Activated naive CD4-positive, alpha-beta T cell treated with anti-CD3 and anti-CD28 coated beads, Interleukin-2, amount 10 ng/mL, durations not matched to agents 7 days and 5 days (primary cell): ENCODE data around the gene SLC38A8.
A peak's percentile ranks its signal among the peaks of the same experiment; 100 is the strongest.

Experiments used
- CTCF ChIA-PET: fragments of 350-600 bp; sonication (Branson Sonifier 250); formaldehyde crosslinking; loops from one replicate; lab custom pipeline; 2021; ENCODE audit warnings: antibody characterized with exemption; lab: Charles Lee
- DNase-seq: peaks from one replicate; pipeline ENCODE4 v3.0.0-alpha.2; 2020
- H3K27ac Mint-ChIP-seq: one replicate; pipeline ENCODE4 v1.8.0; 2021; ENCODE audit warnings: mild to moderate bottlenecking, moderate library complexity, mixed read lengths
- H3K27me3 Mint-ChIP-seq: one replicate; pipeline ENCODE4 v1.8.0; 2021; ENCODE audit warnings: mild to moderate bottlenecking, mixed read lengths
- H3K36me3 Mint-ChIP-seq: one replicate; pipeline ENCODE4 v1.8.0; 2021; ENCODE audit warnings: mixed read lengths
- H3K4me1 Mint-ChIP-seq: one replicate; pipeline ENCODE4 v1.8.0; 2021; ENCODE audit warnings: mixed read lengths
- H3K4me3 Mint-ChIP-seq: one replicate; pipeline ENCODE4 v1.8.0; 2021; ENCODE audit warnings: mild to moderate bottlenecking, moderate library complexity, mixed read lengths
- H3K9me3 Mint-ChIP-seq: one replicate; pipeline ENCODE4 v1.8.0; 2021; ENCODE audit warnings: mixed read lengths

Gene SLC38A8

GRCh38 chr16:84062734-84063640, 20.4 kb upstream of the SLC38A8 start:
- no peak overlapping the region for H3K4me3 Mint-ChIP-seq
- no peaks in the 10 kb centered on the region for H3K9me3 Mint-ChIP-seq
- peaks cover 2% of the 10 kb centered on the region for H3K4me1 Mint-ChIP-seq
- peak; percentile 71 for DNase-seq
- no peaks in the 10 kb centered on the region for H3K27me3 Mint-ChIP-seq
- H3K36me3 Mint-ChIP-seq, result peaks cover 43% of the 10 kb centered on the region
- CTCF ChIA-PET, result interaction anchor here (0.9 to 4.5 kb wide), 10 partner anchors 12 to 443 kb away, joined by 3 to 54 read pairs (median 4); partner anchors contain the start of gene OSGIN1
- peak overlapping the region; percentile 56 for H3K27ac Mint-ChIP-seq

- CTCF ChIA-PET, result interaction anchor here (0.6 to 4.9 kb wide), 3 partner anchors 106 to 446 kb away, joined by 3 to 36 read pairs (median 3); no protein-coding TSS in a partner anchor
- Mint-ChIP-seq H3K27ac (no peak overlapping the region), H3K9me3 (no peaks in the 10 kb centered on the region), H3K4me3 (no peak overlapping the region), H3K36me3 (peaks cover 45% of the 10 kb centered on the region), H3K27me3 (no peaks in the 10 kb centered on the region), H3K4me1 (peaks cover under 1% of the 10 kb centered on the region)
- no peak for DNase-seq
These were observed 18.7 kb upstream of the SLC38A8 start for GRCh38 chr16:84061236-84061819.

- Mint-ChIP-seq H3K27me3 (no peaks in the 10 kb centered on the region), H3K4me3 (no peak overlapping the region), H3K9me3 (no peaks in the 10 kb centered on the region), H3K27ac (no peak overlapping the region), H3K36me3 (peaks cover 45% of the 10 kb centered on the region), H3K4me1 (no peaks in the 10 kb centered on the region)
- CTCF ChIA-PET, result interaction anchor here (0.6 to 4.9 kb wide), 3 partner anchors 105 to 447 kb away, joined by 3 to 36 read pairs (median 3); no protein-coding TSS in a partner anchor
- no peak for DNase-seq
These were observed 17.6 kb upstream of the SLC38A8 start for GRCh38 chr16:84059946-84060901.

- Mint-ChIP-seq H3K27me3 (no peaks in the 10 kb centered on the region), H3K36me3 (peaks cover 48% of the 10 kb centered on the region), H3K4me1 (no peaks in the 10 kb centered on the region)
These were observed 16.5 kb upstream of the SLC38A8 start for GRCh38 chr16:84059111-84059510.

GRCh38 chr16:84058664-84059063, 16.1 kb upstream of the SLC38A8 start:
- Mint-ChIP-seq H3K4me1 (no peaks in the 10 kb centered on the region), H3K27ac (no peak overlapping the region), H3K36me3 (peaks cover 52% of the 10 kb centered on the region), H3K9me3 (no peaks in the 10 kb centered on the region), H3K27me3 (no peaks in the 10 kb centered on the region), H3K4me3 (no peak overlapping the region)
- CTCF ChIA-PET, result interaction anchor here (0.7 to 4.9 kb wide), 3 partner anchors 103 to 128 kb away, joined by 3 to 36 read pairs (median 4); partner anchors contain the start of gene TAF1C
- DNase-seq, result no peak

More at GRCh38 chr16:84059111-84059510, 16.5 kb upstream of the SLC38A8 start:
- CTCF ChIA-PET, result interaction anchor here (0.7 to 4.9 kb wide), 2 partner anchors 103 to 128 kb away, joined by 3 to 36 read pairs; partner anchors contain the start of gene TAF1C
- H3K4me3 Mint-ChIP-seq, result no peak overlapping the region
- H3K27ac Mint-ChIP-seq, result no peak overlapping the region
- no peak for DNase-seq
- no peaks in the 10 kb centered on the region for H3K9me3 Mint-ChIP-seq

- CTCF ChIA-PET, result interaction anchor here (0.7 to 4.9 kb wide), 4 partner anchors 17 to 129 kb away, joined by 3 to 36 read pairs (median 4); partner anchors contain the start of gene TAF1C
- H3K36me3 Mint-ChIP-seq, result peaks cover 53% of the 10 kb centered on the region
These were observed 15.6 kb upstream of the SLC38A8 start for GRCh38 chr16:84058211-84058610.

GRCh38 chr16:84056933-84057332, 14.3 kb upstream of the SLC38A8 start:
- H3K27me3 Mint-ChIP-seq, result no peaks in the 10 kb centered on the region
- no peaks in the 10 kb centered on the region for H3K9me3 Mint-ChIP-seq
- H3K27ac Mint-ChIP-seq, result no peak overlapping the region
- CTCF ChIA-PET, result interaction anchor here (1.4 to 3.8 kb wide), 2 partner anchors 9 to 16 kb away, joined by 4 to 16 read pairs; no protein-coding TSS in a partner anchor
- peaks cover 56% of the 10 kb centered on the region for H3K36me3 Mint-ChIP-seq
- no peak for DNase-seq
- H3K4me3 Mint-ChIP-seq, result no peak overlapping the region
- H3K4me1 Mint-ChIP-seq, result no peaks in the 10 kb centered on the region

More at GRCh38 chr16:84058211-84058610, 15.6 kb upstream of the SLC38A8 start:
- no peak for DNase-seq
- H3K27me3 Mint-ChIP-seq, result no peaks in the 10 kb centered on the region
- no peaks in the 10 kb centered on the region for H3K4me1 Mint-ChIP-seq
- no peak overlapping the region for H3K27ac Mint-ChIP-seq
- no peaks in the 10 kb centered on the region for H3K9me3 Mint-ChIP-seq
- no peak overlapping the region for H3K4me3 Mint-ChIP-seq

GRCh38 chr16:84055801-84056634, 13.4 kb upstream of the SLC38A8 start:
- Mint-ChIP-seq H3K36me3 (peaks cover 51% of the 10 kb centered on the region), H3K4me3 (no peak overlapping the region), H3K9me3 (no peaks in the 10 kb centered on the region), H3K27ac (no peak overlapping the region), H3K4me1 (no peaks in the 10 kb centered on the region), H3K27me3 (no peaks in the 10 kb centered on the region)
- CTCF ChIA-PET, result interaction anchor here (1.4 to 3.8 kb wide), 2 partner anchors 10 to 99 kb away, joined by 3 to 16 read pairs; no protein-coding TSS in a partner anchor
- no peak for DNase-seq

- Mint-ChIP-seq H3K36me3 (peaks cover 49% of the 10 kb centered on the region), H3K27ac (no peak overlapping the region), H3K9me3 (no peaks in the 10 kb centered on the region), H3K4me3 (no peak overlapping the region), H3K27me3 (no peaks in the 10 kb centered on the region), H3K4me1 (no peaks in the 10 kb centered on the region)
- DNase-seq, result peak; percentile 15
- CTCF ChIA-PET, result interaction anchor here (1.4 to 3.8 kb wide), 2 partner anchors 11 to 99 kb away, joined by 3 to 16 read pairs; no protein-coding TSS in a partner anchor
These were observed 12.8 kb upstream of the SLC38A8 start for GRCh38 chr16:84055366-84055765.

GRCh38 chr16:84054916-84055315, 12.3 kb upstream of the SLC38A8 start:
- Mint-ChIP-seq H3K4me1 (no peaks in the 10 kb centered on the region), H3K27me3 (no peaks in the 10 kb centered on the region), H3K9me3 (no peaks in the 10 kb centered on the region), H3K4me3 (no peak overlapping the region), H3K27ac (no peak overlapping the region), H3K36me3 (peaks cover 49% of the 10 kb centered on the region)
- CTCF ChIA-PET, result interaction anchor here (3.8 kb wide), 1 partner anchor 11 kb away, joined by 16 read pairs; no protein-coding TSS in a partner anchor
- peak; percentile 5 for DNase-seq

GRCh38 chr16:84054271-84054670, 11.7 kb upstream of the SLC38A8 start:
- H3K4me1 Mint-ChIP-seq, result no peaks in the 10 kb centered on the region
- no peaks in the 10 kb centered on the region for H3K9me3 Mint-ChIP-seq
- CTCF ChIA-PET, result interaction anchor here (3.8 kb wide), 1 partner anchor 12 kb away, joined by 16 read pairs; no protein-coding TSS in a partner anchor
- peaks cover 49% of the 10 kb centered on the region for H3K36me3 Mint-ChIP-seq
- no peak overlapping the region for H3K27ac Mint-ChIP-seq
- peak; percentile 9 for DNase-seq
- no peaks in the 10 kb centered on the region for H3K27me3 Mint-ChIP-seq
- H3K4me3 Mint-ChIP-seq, result no peak overlapping the region

GRCh38 chr16:84053237-84053636, 10.6 kb upstream of the SLC38A8 start:
- DNase-seq, result peak; percentile 1
- H3K4me1 Mint-ChIP-seq, result no peaks in the 10 kb centered on the region
- H3K27me3 Mint-ChIP-seq, result no peaks in the 10 kb centered on the region
- H3K4me3 Mint-ChIP-seq, result no peak overlapping the region
- H3K36me3 Mint-ChIP-seq, result peaks cover 49% of the 10 kb centered on the region
- no peaks in the 10 kb centered on the region for H3K9me3 Mint-ChIP-seq
- CTCF ChIA-PET, result interaction anchor here (0.8 kb wide), 1 partner anchor 126 kb away, joined by 3 read pairs; no protein-coding TSS in a partner anchor
- no peak overlapping the region for H3K27ac Mint-ChIP-seq
